ENCODE data around the gene AK5.

AK5 gene

GRCh38 chr1:77583483-77583882 is 301.7 kb downstream of the AK5 start:
- H3K4me1 ChIP-seq (ENCODE audit: control insufficient read depth, insufficient read depth, low read length) = no peaks in the 10 kb centered on the region
- no peak overlapping the region for H3K4me2 ChIP-seq (ENCODE audit: low read length)
- H3K36me3 ChIP-seq (ENCODE audit: insufficient read depth, low read length) = peaks cover 31% of the 10 kb centered on the region
- no peaks in the 10 kb centered on the region for H3K27me3 ChIP-seq (ENCODE audit: control insufficient read depth, insufficient read depth, low read length)
- no peak overlapping the region for H3K9ac ChIP-seq (ENCODE audit: low read depth, low read length)
- H3K4me3 ChIP-seq (ENCODE audit: low read length) = no peak overlapping the region
- no peaks in the 10 kb centered on the region for H3K9me3 ChIP-seq (replicated peaks; ENCODE audit: low read length)

GRCh38 chr1:77584884-77585283 is 303.1 kb downstream of the AK5 start:
- Histone ChIP-seq H3K4me3 (ENCODE audit: low read length) (no peak overlapping the region), H3K4me1 (ENCODE audit: control insufficient read depth, insufficient read depth, low read length) (no peaks in the 10 kb centered on the region), H3K27me3 (ENCODE audit: control insufficient read depth, insufficient read depth, low read length) (no peaks in the 10 kb centered on the region), H3K9ac (ENCODE audit: low read depth, low read length) (no peak overlapping the region), H3K36me3 (ENCODE audit: insufficient read depth, low read length) (peaks cover 20% of the 10 kb centered on the region), H3K4me2 (ENCODE audit: low read length) (no peak overlapping the region), H3K9me3 (replicated peaks; ENCODE audit: low read length) (no peaks in the 10 kb centered on the region)

GRCh38 chr1:77585610-77586314 is 303.9 kb downstream of the AK5 start:
- H3K4me2 ChIP-seq (ENCODE audit: low read length) = no peak overlapping the region
- H3K9me3 ChIP-seq (replicated peaks; ENCODE audit: low read length) = no peaks in the 10 kb centered on the region
- no peak overlapping the region for H3K9ac ChIP-seq (ENCODE audit: low read depth, low read length)
- H3K4me1 ChIP-seq (ENCODE audit: control insufficient read depth, insufficient read depth, low read length) = peaks cover 7% of the 10 kb centered on the region
- no peaks in the 10 kb centered on the region for H3K27me3 ChIP-seq (ENCODE audit: control insufficient read depth, insufficient read depth, low read length)
- peaks cover 13% of the 10 kb centered on the region for H3K36me3 ChIP-seq (ENCODE audit: insufficient read depth, low read length)
- H3K4me3 ChIP-seq (ENCODE audit: low read length) = no peak overlapping the region

- Histone ChIP-seq H3K4me1 (ENCODE audit: control insufficient read depth, insufficient read depth, low read length) (peaks cover 13% of the 10 kb centered on the region), H3K9ac (ENCODE audit: low read depth, low read length) (no peak overlapping the region), H3K36me3 (ENCODE audit: insufficient read depth, low read length) (no peaks in the 10 kb centered on the region), H3K4me2 (ENCODE audit: low read length) (no peak overlapping the region), H3K27me3 (ENCODE audit: control insufficient read depth, insufficient read depth, low read length) (no peaks in the 10 kb centered on the region), H3K9me3 (replicated peaks; ENCODE audit: low read length) (no peaks in the 10 kb centered on the region), H3K4me3 (ENCODE audit: low read length) (no peak overlapping the region)
Observed at GRCh38 chr1:77589231-77589630, 307.4 kb downstream of the AK5 start.

- H3K9ac ChIP-seq (ENCODE audit: low read depth, low read length) = no peak overlapping the region
- H3K4me1 ChIP-seq (ENCODE audit: control insufficient read depth, insufficient read depth, low read length) = peaks cover 13% of the 10 kb centered on the region
- H3K36me3 ChIP-seq (ENCODE audit: insufficient read depth, low read length) = no peaks in the 10 kb centered on the region
- no peak overlapping the region for H3K4me3 ChIP-seq (ENCODE audit: low read length)
- H3K9me3 ChIP-seq (replicated peaks; ENCODE audit: low read length) = no peaks in the 10 kb centered on the region
- no peaks in the 10 kb centered on the region for H3K27me3 ChIP-seq (ENCODE audit: control insufficient read depth, insufficient read depth, low read length)
- no peak overlapping the region for H3K4me2 ChIP-seq (ENCODE audit: low read length)
Observed at GRCh38 chr1:77590651-77591050, 308.8 kb downstream of the AK5 start.

GRCh38 chr1:77592906-77593305 is 311.1 kb downstream of the AK5 start:
- Histone ChIP-seq H3K4me2 (ENCODE audit: low read length) (no peak overlapping the region), H3K4me3 (ENCODE audit: low read length) (no peak overlapping the region), H3K27me3 (ENCODE audit: control insufficient read depth, insufficient read depth, low read length) (no peaks in the 10 kb centered on the region), H3K9ac (ENCODE audit: low read depth, low read length) (no peak overlapping the region), H3K36me3 (ENCODE audit: insufficient read depth, low read length) (peaks cover 15% of the 10 kb centered on the region), H3K4me1 (ENCODE audit: control insufficient read depth, insufficient read depth, low read length) (peaks cover 13% of the 10 kb centered on the region), H3K9me3 (replicated peaks; ENCODE audit: low read length) (no peaks in the 10 kb centered on the region)

GRCh38 chr1:77594366-77595112 is 312.7 kb downstream of the AK5 start:
- no peak overlapping the region for H3K4me2 ChIP-seq (ENCODE audit: low read length)

GRCh38 chr1:77597310-77597709 is 315.5 kb downstream of the AK5 start:
- Histone ChIP-seq H3K9ac (ENCODE audit: low read depth, low read length) (no peak overlapping the region), H3K4me3 (ENCODE audit: low read length) (no peak overlapping the region), H3K36me3 (ENCODE audit: insufficient read depth, low read length) (peaks cover 15% of the 10 kb centered on the region), H3K4me1 (ENCODE audit: control insufficient read depth, insufficient read depth, low read length) (no peaks in the 10 kb centered on the region), H3K9me3 (replicated peaks; ENCODE audit: low read length) (no peaks in the 10 kb centered on the region), H3K27me3 (ENCODE audit: control insufficient read depth, insufficient read depth, low read length) (no peaks in the 10 kb centered on the region), H3K4me2 (ENCODE audit: low read length) (no peak overlapping the region)

More at GRCh38 chr1:77594366-77595112, 312.7 kb downstream of the AK5 start:
- H3K4me3 ChIP-seq (ENCODE audit: low read length) = no peak overlapping the region
- H3K4me1 ChIP-seq (ENCODE audit: control insufficient read depth, insufficient read depth, low read length) = peaks cover 13% of the 10 kb centered on the region
- no peaks in the 10 kb centered on the region for H3K9me3 ChIP-seq (replicated peaks; ENCODE audit: low read length)
- H3K36me3 ChIP-seq (ENCODE audit: insufficient read depth, low read length) = peaks cover 15% of the 10 kb centered on the region
- H3K9ac ChIP-seq (ENCODE audit: low read depth, low read length) = no peak overlapping the region
- H3K27me3 ChIP-seq (ENCODE audit: control insufficient read depth, insufficient read depth, low read length) = no peaks in the 10 kb centered on the region

- Histone ChIP-seq H3K4me3 (ENCODE audit: low read length) (no peak overlapping the region), H3K4me2 (ENCODE audit: low read length) (no peak overlapping the region), H3K9ac (ENCODE audit: low read depth, low read length) (no peak overlapping the region), H3K36me3 (ENCODE audit: insufficient read depth, low read length) (peaks cover 24% of the 10 kb centered on the region), H3K27me3 (ENCODE audit: control insufficient read depth, insufficient read depth, low read length) (no peaks in the 10 kb centered on the region), H3K4me1 (ENCODE audit: control insufficient read depth, insufficient read depth, low read length) (peaks cover 10% of the 10 kb centered on the region), H3K9me3 (replicated peaks; ENCODE audit: low read length) (peaks cover 9% of the 10 kb centered on the region)
Observed at GRCh38 chr1:77605246-77606026, 323.6 kb downstream of the AK5 start.

GRCh38 chr1:77608893-77609292 is 327.1 kb downstream of the AK5 start:
- no peak overlapping the region for H3K4me3 ChIP-seq (ENCODE audit: low read length)
- peaks cover 24% of the 10 kb centered on the region for H3K36me3 ChIP-seq (ENCODE audit: insufficient read depth, low read length)
- peaks cover 9% of the 10 kb centered on the region for H3K9me3 ChIP-seq (replicated peaks; ENCODE audit: low read length)
- no peak overlapping the region for H3K9ac ChIP-seq (ENCODE audit: low read depth, low read length)
- H3K4me1 ChIP-seq (ENCODE audit: control insufficient read depth, insufficient read depth, low read length) = peaks cover 10% of the 10 kb centered on the region
- no peaks in the 10 kb centered on the region for H3K27me3 ChIP-seq (ENCODE audit: control insufficient read depth, insufficient read depth, low read length)
- no peak overlapping the region for H3K4me2 ChIP-seq (ENCODE audit: low read length)

Data from skeletal muscle satellite cell (primary cell).